ENCODE measurements around the gene TTLL1.

Gene TTLL1

GRCh38 chr22:43007519-43008102, 81.6 kb downstream of the TTLL1 start:
- peaks cover 10% of the 10 kb centered on the region; the same call in 1 of the 2 replicates for H4K20me1 ChIP-seq (ENCODE audit: control insufficient read depth, insufficient read depth, low read depth, low read length)
- H3K27ac ChIP-seq (ENCODE audit: low read depth, low read length): no peak overlapping the region
- peaks cover 4% of the 10 kb centered on the region; the same call in 1 of the 2 replicates for H3K36me3 ChIP-seq (ENCODE audit: control insufficient read depth, low read length)
- TF ChIP-seq EZH2phosphoT487 (IDR thresholded peaks at IDR 0.05; ENCODE audit: borderline replicate concordance, low read length) (no peak), CTCF (IDR thresholded peaks at IDR 0.05; ENCODE audit: low read depth, low read length, poor library complexity, severe bottlenecking) (no peak)
- no peak overlapping the region for H3K4me2 ChIP-seq (ENCODE audit: low read length)
- no peaks in the 10 kb centered on the region for H3K27me3 ChIP-seq (ENCODE audit: control insufficient read depth, low read length)
- no peak overlapping the region for H3K4me3 ChIP-seq (ENCODE audit: low read length)
- H3F3A ChIP-seq (ENCODE audit: control insufficient read depth, insufficient read depth): no peaks in the 10 kb centered on the region
- H3K9me3 ChIP-seq (ENCODE audit: control insufficient read depth, insufficient read depth, low read length): no peaks in the 10 kb centered on the region
- no peaks in the 10 kb centered on the region for H3K9me2 ChIP-seq (replicated peaks; ENCODE audit: control insufficient read depth, low read length)
- H3K4me1 ChIP-seq (ENCODE audit: control insufficient read depth, low read length): peaks cover 18% of the 10 kb centered on the region
- peaks cover 100% of the 10 kb centered on the region for H3K79me2 ChIP-seq (ENCODE audit: control insufficient read depth, low read length)

DNA sequence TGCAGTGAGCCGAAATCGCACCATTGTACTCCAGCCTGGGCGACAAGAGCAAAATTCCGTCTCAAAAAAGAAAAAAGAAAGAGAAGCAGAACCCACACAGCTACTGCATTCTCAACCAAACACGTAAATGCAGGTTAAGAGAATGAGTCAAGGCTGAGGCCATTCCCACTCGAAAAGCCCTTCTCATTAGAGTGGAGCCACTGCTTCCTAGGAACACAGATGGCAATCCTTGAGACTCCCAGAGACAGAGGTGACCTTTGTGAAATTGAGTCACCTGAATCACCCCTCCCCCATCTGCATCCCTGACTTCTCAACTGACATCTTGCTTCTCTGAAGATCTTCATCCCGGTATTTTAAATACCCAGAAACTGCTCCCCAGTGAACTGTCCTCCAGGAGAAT, 82.4 kb downstream of the TTLL1 start:
- H3K36me3 ChIP-seq (ENCODE audit: control insufficient read depth, low read length): peaks cover 4% of the 10 kb centered on the region; the same call in 1 of the 2 replicates
- TF ChIP-seq CTCF (IDR thresholded peaks at IDR 0.05; ENCODE audit: low read depth, low read length, poor library complexity, severe bottlenecking) (no peak), EZH2phosphoT487 (IDR thresholded peaks at IDR 0.05; ENCODE audit: borderline replicate concordance, low read length) (no peak)
- peaks cover 18% of the 10 kb centered on the region for H3K4me1 ChIP-seq (ENCODE audit: control insufficient read depth, low read length)
- no peak overlapping the region for H3K4me3 ChIP-seq (ENCODE audit: low read length)
- no peaks in the 10 kb centered on the region for H3K9me2 ChIP-seq (replicated peaks; ENCODE audit: control insufficient read depth, low read length)
- no peaks in the 10 kb centered on the region for H3K27me3 ChIP-seq (ENCODE audit: control insufficient read depth, low read length)
- no peak overlapping the region for H3K4me2 ChIP-seq (ENCODE audit: low read length)
- H3K27ac ChIP-seq (ENCODE audit: low read depth, low read length): no peak overlapping the region
- no peaks in the 10 kb centered on the region for H3K9me3 ChIP-seq (ENCODE audit: control insufficient read depth, insufficient read depth, low read length)
- peaks cover 16% of the 10 kb centered on the region; the same call in 1 of the 2 replicates for H4K20me1 ChIP-seq (ENCODE audit: control insufficient read depth, insufficient read depth, low read depth, low read length)
- H3F3A ChIP-seq (ENCODE audit: control insufficient read depth, insufficient read depth): no peaks in the 10 kb centered on the region
- H3K79me2 ChIP-seq (ENCODE audit: control insufficient read depth, low read length): peaks cover 100% of the 10 kb centered on the region

GRCh38 chr22:43006016-43006505, 83.1 kb downstream of the TTLL1 start:
- Histone ChIP-seq H3K4me2 (ENCODE audit: low read length) (no peak overlapping the region), H3K4me1 (ENCODE audit: control insufficient read depth, low read length) (peaks cover 23% of the 10 kb centered on the region), H3K4me3 (ENCODE audit: low read length) (no peak overlapping the region), H3K27me3 (ENCODE audit: control insufficient read depth, low read length) (no peaks in the 10 kb centered on the region), H3K27ac (ENCODE audit: low read depth, low read length) (no peak overlapping the region), H3K36me3 (ENCODE audit: control insufficient read depth, low read length) (peaks cover 4% of the 10 kb centered on the region; the same call in 1 of the 2 replicates), H3K79me2 (ENCODE audit: control insufficient read depth, low read length) (peaks cover 100% of the 10 kb centered on the region), H3K9me2 (replicated peaks; ENCODE audit: control insufficient read depth, low read length) (no peaks in the 10 kb centered on the region), H3F3A (ENCODE audit: control insufficient read depth, insufficient read depth) (no peaks in the 10 kb centered on the region), H4K20me1 (ENCODE audit: control insufficient read depth, insufficient read depth, low read depth, low read length) (peaks cover 16% of the 10 kb centered on the region; the same call in 1 of the 2 replicates), H3K9me3 (ENCODE audit: control insufficient read depth, insufficient read depth, low read length) (no peaks in the 10 kb centered on the region)
- TF ChIP-seq CTCF (IDR thresholded peaks at IDR 0.05; ENCODE audit: low read depth, low read length, poor library complexity, severe bottlenecking) (no peak), EZH2phosphoT487 (IDR thresholded peaks at IDR 0.05; ENCODE audit: borderline replicate concordance, low read length) (no peak)

All from DOHH2 (cell line).